Large intestine (tissue), 3 donors: ENCODE measurements around the gene KIF6. TPM values are rescaled to one million over a fixed set of nuclear protein-coding genes. Genes with fewer than 3 reads are reported as not detected.

Experiments used
- DNase-seq, 2 donors: peaks; one replicate each; pipeline versions ENCODE4 v3.0.0 to v3.0.0-alpha.2; 2013
- H3K27ac ChIP-seq: one replicate; pipeline ENCODE4 v1.5.1; 2013; ENCODE audit warnings: low read length
- H3K27me3 ChIP-seq: 2 replicates; pipeline ENCODE4 v1.6.1; 2013; ENCODE audit warnings: low read length; ENCODE audit not compliant: control insufficient read depth, insufficient read depth
- H3K36me3 ChIP-seq: 2 replicates; pipeline ENCODE4 v1.6.1; 2013; ENCODE audit warnings: low read length; ENCODE audit not compliant: control insufficient read depth, insufficient read depth
- H3K4me1 ChIP-seq: one replicate; pipeline ENCODE4 v1.6.1; 2013; ENCODE audit warnings: low read length; ENCODE audit not compliant: control insufficient read depth, insufficient read depth
- H3K4me3 ChIP-seq: one replicate; pipeline ENCODE4 v1.5.1; 2013; ENCODE audit warnings: low read length
- H3K9me3 ChIP-seq: one replicate; pipeline ENCODE4 v1.6.1; 2013; ENCODE audit warnings: mild to moderate bottlenecking, low read depth, low read length, moderate library complexity; ENCODE audit not compliant: control insufficient read depth
- WGBS: methylation state at CpG from one replicate; pipeline ENCODE4 v1.1.5; 2013; ENCODE audit warnings: low lambda C conversion rate; ENCODE audit not compliant: insufficient coverage; 5-methylcytosine and 5-hydroxymethylcytosine counted together
- polyA plus RNA-seq: library from polyadenylated mRNA; unstranded; fragments of 120-200 nt; gene quantifications from one replicate; pipeline ENCODE4 v1.2.1, GENCODE V29; 2013

The KIF6 gene
- polyA plus RNA-seq, 1 donor, result 0.70 TPM

DNA sequence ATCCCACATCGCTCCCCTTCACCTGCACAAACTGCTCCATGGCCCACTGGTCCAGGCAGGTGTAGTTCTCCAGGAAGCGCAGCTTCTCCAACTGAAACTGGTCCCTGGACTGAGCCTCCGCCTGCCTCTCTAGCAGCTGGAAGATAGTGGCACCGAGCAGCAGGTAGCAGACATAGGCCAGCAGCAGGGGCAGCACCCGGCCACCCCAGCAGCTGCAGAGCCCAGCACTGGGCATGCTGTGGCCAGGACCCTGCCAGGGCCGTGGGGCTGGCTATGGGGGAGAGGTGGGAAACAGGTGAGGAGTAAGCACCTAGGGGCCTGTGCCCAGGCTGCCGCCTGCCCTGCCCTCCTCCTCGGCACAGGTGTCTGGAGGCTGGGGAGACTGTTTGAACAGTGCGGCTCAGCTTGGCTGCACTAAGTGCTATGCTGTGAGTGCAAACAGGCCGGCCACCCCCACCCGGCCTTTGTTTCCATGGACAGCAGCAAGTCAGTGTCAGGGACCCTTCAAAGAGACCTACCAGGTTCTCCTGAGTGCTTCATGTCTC is 402.8 kb downstream of the KIF6 start, which contains the start of gene KCNK16:
TSS of gene KCNK16 (minus strand) at position 397 of the 545 bp plus-strand sequence. CDS start at position 235, 162 bp downstream.
- Histone ChIP-seq H3K4me1 (no peaks in the 10 kb centered on the region), H3K27me3 (peaks cover 36% of the 10 kb centered on the region), H3K36me3 (no peaks in the 10 kb centered on the region), H3K27ac (no peak within 1 kb of the TSS), H3K9me3 (no peaks in the 10 kb centered on the region), H3K4me3 (no peak within 1 kb of the TSS)
- no CpG with 5 or more reads among the region's 11 CpGs for WGBS
- no peak for DNase-seq

DNA sequence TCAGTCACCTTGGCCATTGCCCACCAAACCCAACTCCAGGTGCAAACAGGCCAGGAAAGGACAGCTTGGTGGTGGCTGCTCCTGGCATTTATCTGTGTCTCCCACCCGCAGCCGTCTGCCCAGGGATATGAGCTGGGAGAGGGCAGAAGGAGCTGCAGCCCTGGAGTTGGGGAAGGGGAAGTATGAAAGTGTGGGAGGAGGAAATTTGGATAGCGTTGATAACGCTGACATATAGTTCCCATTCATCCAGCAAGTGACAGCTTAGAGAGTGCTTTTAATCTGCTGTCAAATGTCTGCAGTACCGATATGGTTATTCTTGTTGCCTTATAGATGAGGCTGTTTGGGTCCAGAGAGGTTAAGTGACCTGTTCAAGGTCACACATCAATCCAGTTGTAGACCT is 403.4 kb downstream of the KIF6 start:
- Histone ChIP-seq H3K27me3 (peaks cover 37% of the 10 kb centered on the region), H3K4me1 (no peaks in the 10 kb centered on the region), H3K4me3 (no peak overlapping the region), H3K9me3 (no peaks in the 10 kb centered on the region), H3K27ac (no peak overlapping the region), H3K36me3 (no peaks in the 10 kb centered on the region)
- no CpG with 5 or more reads among the region's 5 CpGs for WGBS
- no peak for DNase-seq

DNA sequence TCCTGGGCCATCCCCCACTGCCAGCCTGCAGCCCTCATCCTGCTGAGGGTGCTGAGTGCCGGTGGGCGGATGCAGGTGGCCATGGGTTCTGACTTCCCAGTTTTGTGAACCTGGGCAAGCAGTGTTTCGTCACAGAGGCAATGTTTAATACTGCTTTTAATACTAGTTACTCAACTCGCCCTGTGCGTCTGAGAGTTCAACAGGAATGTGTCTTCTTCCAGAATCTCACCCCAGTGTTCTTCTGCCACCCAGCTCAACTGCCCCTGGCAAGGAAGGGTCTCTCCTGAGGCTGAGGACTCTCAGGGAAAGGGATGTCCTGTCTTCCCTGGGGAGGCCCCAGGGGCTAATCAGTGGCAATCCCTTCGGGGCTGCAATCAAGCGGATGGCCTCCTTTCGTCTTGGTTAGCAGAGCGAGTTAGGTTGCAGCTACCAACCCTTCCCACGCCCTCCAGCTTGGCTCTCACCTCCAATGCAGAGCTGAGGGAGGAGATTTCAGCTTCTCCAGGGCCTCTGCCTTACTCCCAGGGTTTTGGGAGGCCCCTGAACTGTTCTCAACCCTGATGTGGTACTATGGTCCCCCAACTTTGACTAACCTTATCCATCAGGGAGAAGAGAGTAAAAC is 404.7 kb downstream of the KIF6 start:
- no CpG with 5 or more reads among the region's 10 CpGs for WGBS
- no peak overlapping the region for H3K4me3 ChIP-seq
- no peaks in the 10 kb centered on the region for H3K4me1 ChIP-seq

DNA sequence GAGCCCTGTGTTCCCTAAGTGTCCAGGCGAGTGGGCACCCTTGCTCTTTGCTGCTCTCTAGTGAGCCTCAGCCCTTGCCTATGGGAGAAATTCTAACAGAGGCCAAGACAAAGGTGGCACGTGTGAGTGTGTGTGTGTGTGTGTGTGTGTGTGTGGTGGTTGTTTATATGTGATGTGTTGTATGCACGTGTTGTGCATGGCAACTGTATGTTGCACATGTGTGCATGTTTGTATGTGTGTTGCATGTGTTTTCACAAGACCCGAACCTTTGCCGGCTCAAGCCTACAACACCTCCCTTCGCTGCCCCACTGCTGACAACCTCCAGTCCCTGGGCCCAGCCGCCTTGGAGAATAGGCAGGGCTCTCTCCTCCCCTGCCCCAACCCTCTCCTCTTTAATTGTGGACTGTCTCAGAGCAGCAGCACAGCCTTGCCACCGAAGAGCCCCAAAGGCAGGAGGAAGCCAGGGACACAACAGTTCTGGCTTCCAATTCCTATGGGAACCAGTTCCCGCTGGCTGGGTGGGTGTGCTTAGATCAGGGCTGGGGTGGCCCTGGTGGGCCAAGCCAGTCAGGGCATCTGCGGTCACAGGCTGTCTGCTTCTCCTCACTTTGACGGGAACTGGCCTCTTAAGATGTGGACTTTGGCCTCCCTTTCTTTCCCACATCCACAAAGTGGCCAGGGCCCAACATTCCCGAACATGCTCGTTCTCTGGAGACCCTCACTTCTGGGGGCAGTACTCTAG is 405.4 kb downstream of the KIF6 start:
- no peaks in the 10 kb centered on the region for H3K36me3 ChIP-seq
- H3K4me3 ChIP-seq, result no peak overlapping the region
- no peaks in the 10 kb centered on the region for H3K9me3 ChIP-seq
- no peaks in the 10 kb centered on the region for H3K4me1 ChIP-seq
- H3K27me3 ChIP-seq, result peaks cover 49% of the 10 kb centered on the region
- no peak for DNase-seq
- no peak overlapping the region for H3K27ac ChIP-seq
- WGBS, result no CpG with 5 or more reads among the region's 13 CpGs

More for the DNA sequence above, 404.7 kb downstream of the KIF6 start:
- Histone ChIP-seq H3K27ac (no peak overlapping the region), H3K36me3 (no peaks in the 10 kb centered on the region), H3K9me3 (no peaks in the 10 kb centered on the region), H3K27me3 (peaks cover 43% of the 10 kb centered on the region)
- no peak for DNase-seq

DNA sequence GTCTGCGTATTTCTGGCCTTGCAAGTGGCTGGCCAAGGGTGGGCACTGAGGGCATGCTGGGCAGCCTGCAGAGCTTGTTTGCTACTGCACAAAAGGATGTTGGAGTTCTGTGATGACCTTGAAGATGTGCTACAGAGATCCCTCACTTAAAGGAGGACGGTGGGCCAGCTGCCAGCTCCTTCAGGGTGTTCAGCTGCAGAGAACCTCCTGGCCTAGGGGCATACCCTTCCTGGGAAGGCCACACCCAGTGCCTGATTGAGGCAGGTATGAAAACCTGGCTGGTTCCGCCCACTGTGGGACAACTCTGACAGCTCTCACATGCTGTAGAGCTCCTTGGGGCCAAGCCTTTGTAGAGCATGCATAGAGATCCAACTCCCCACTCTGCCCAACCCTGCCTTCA is 408.0 kb downstream of the KIF6 start:
- no peak for DNase-seq
- peaks cover 68% of the 10 kb centered on the region for H3K27me3 ChIP-seq

DNA sequence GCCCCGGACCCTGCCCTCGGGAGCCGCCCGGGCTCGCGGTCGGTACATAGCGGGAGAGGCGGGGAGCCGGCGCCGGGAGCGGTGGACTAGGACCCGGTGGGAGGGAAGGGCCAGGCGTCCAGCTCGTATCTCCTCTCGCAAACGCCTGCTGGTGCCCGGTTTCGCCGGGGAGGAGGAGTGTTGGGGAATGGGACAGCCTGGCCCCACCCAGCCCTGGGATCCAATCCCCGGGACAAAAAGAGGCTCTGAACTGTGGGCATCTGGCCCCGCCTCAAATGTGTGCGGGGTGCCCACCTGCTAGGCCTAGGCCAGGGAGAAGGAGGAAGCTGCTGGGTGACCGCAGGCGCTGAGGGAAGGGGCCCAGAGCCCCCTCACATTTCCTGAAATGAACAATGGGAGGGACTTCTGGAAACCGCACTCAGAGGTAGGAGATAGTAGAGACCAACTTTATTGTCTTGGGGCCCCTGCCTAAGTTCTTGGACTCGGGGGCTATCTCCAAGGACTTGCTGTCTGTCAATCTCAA is 410.9 kb downstream of the KIF6 start, which contains the start of gene KCNK17:
TSS of gene KCNK17 (minus strand) at position 147 of the 523 bp plus-strand sequence. CDS start at position 48, 99 bp downstream.
- DNase-seq, result no peak
- peaks cover 72% of the 10 kb centered on the region for H3K27me3 ChIP-seq
- peak within 1 kb of the TSS; percentile 23 for H3K4me3 ChIP-seq
- no peak within 1 kb of the TSS for H3K27ac ChIP-seq
- H3K9me3 ChIP-seq, result peaks cover 5% of the 10 kb centered on the region
- peaks cover 4% of the 10 kb centered on the region for H3K4me1 ChIP-seq
- WGBS, result no CpG with 5 or more reads among the region's 28 CpGs
- no peaks in the 10 kb centered on the region for H3K36me3 ChIP-seq

More for the DNA sequence above, 408.0 kb downstream of the KIF6 start:
- no peak overlapping the region for H3K4me3 ChIP-seq
- no peak overlapping the region for H3K27ac ChIP-seq
- peaks cover 4% of the 10 kb centered on the region for H3K4me1 ChIP-seq
- WGBS, result no CpG with 5 or more reads among the region's 3 CpGs
- H3K36me3 ChIP-seq, result no peaks in the 10 kb centered on the region
- H3K9me3 ChIP-seq, result peaks cover 5% of the 10 kb centered on the region

DNA sequence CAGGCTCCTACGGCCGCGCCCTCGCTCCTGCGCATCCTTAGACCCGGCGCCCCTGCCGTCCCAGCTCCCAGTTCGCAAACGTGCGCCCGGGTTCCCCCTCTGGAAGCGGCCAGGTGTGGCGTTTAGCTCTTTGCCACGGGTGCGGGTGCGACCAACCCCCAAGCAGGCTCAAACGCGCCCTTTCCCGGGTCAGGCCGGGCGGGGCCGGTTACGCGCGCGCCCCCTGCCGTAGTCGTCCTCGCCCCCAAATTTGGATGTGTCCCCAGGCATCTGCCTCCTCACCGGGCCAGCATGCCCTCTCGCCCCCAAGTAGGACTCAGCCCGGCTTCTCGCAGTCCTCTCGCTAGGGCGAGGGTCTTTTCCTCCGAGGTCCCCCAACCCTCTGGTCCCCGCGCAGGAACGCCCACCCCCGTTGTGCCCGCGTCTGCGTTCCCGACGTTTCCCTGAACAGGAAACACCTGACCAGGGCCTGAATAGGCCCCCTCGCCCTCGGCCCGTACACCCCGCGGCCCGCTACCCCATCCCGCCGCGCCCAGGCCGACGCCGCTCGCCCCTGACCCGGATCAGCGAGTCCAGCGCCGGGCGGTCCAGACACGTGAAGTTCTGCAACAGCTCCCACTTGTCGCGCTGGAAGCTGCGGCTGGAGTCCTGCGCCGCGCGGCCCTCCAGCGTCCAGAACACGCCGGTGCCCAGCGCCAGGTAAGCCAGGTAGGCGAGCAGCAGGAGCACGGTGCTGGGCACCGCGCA is 411.5 kb downstream of the KIF6 start:
- Histone ChIP-seq H3K4me3 (peak overlapping the region; percentile 23), H3K9me3 (peaks cover 5% of the 10 kb centered on the region), H3K36me3 (no peaks in the 10 kb centered on the region), H3K27me3 (peaks cover 67% of the 10 kb centered on the region), H3K27ac (no peak overlapping the region), H3K4me1 (peaks cover 4% of the 10 kb centered on the region)
- WGBS, result no CpG with 5 or more reads among the region's 80 CpGs
- DNase-seq, result no peak

DNA sequence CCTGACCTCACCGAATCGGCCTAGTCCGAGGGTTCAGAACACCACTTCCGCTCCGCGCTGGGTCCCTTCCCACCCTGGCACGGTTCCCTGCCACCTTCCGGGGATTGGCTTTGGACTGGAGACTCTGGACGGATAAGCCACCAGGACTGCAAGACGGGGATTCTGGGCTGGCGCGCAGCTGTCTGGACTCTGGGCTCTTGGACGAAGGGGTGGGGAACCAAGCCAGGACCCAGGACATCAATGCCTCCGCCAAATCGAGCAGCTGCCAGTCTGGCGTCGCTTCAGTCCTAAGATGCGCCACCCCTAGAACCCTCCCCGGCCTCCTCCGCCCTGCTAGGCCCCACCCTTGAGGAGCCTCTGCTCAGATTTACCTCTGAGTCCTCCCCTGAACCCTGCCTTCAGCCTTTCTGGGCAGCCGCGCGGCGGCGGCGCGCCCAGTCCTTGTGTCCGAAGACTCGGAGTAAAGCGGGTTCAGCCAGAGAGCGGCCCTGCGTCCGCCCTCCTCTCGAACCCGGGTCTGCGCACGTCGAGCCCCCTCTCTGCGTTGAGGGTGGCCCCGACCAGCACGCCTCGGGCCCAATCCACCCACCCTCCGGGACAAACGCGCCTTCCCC is 412.2 kb downstream of the KIF6 start:
- Histone ChIP-seq H3K27ac (no peak overlapping the region), H3K9me3 (peaks cover 5% of the 10 kb centered on the region), H3K36me3 (no peaks in the 10 kb centered on the region), H3K4me3 (no peak overlapping the region), H3K27me3 (peaks cover 67% of the 10 kb centered on the region), H3K4me1 (peaks cover 4% of the 10 kb centered on the region)
- DNase-seq, result no peak
- no CpG with 5 or more reads among the region's 45 CpGs for WGBS

DNA sequence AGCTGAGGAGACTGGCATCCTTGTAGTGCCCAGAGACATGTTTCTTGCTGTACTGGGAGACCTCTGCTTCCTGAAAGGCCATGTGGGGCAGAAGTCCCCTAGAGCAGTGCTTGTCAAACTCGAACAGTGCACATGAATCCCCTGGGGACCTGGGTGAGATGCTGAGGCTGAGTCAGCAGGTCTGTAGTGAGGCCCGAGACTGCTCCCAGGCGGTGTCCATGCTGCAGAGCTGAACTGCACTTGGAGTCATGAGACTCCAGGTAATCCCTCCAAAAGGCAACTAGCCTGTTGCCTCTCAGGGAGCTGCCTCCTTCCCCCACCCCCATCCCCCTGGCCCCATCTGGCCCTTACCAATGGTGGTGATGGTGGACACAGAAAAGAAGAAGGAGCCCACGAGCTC is 414.7 kb downstream of the KIF6 start:
- no peak for DNase-seq
- no peak overlapping the region for H3K4me3 ChIP-seq
- no CpG with 5 or more reads among the region's 4 CpGs for WGBS
- peaks cover 5% of the 10 kb centered on the region for H3K9me3 ChIP-seq
- H3K36me3 ChIP-seq, result no peaks in the 10 kb centered on the region
- H3K27ac ChIP-seq, result no peak overlapping the region
- peaks cover 48% of the 10 kb centered on the region for H3K27me3 ChIP-seq
- H3K4me1 ChIP-seq, result peaks cover 4% of the 10 kb centered on the region
